Activated CD8-positive, alpha-beta memory T cell treated with anti-CD3 and anti-CD28 coated beads for 24 hours (primary cell): ENCODE data around the gene IAH1.

Experiments used
- DNase-seq: peaks from one replicate; pipeline ENCODE4 v3.0.0-alpha.2; 2020

IAH1 gene

GRCh38 chr2:9474361-9475057, at the start of gene IAH1:
IAH1 (plus strand) TSS chr2:9474551; CDS start chr2:9474567, 16 bp downstream.
- peak; percentile 85 for DNase-seq

- no peak for DNase-seq
Observed at GRCh38 chr2:9428965-9429577, 45.3 kb upstream of the IAH1 start.

- DNase-seq, result no peak
Observed at GRCh38 chr2:9430316-9431293, 43.7 kb upstream of the IAH1 start.

- no peak for DNase-seq
Observed at GRCh38 chr2:9434489-9434888, 39.9 kb upstream of the IAH1 start.

GRCh38 chr2:9439536-9439935, 34.8 kb upstream of the IAH1 start:
- no peak for DNase-seq

- no peak for DNase-seq
Observed at GRCh38 chr2:9440058-9440727, 34.2 kb upstream of the IAH1 start.

- no peak for DNase-seq
Observed at GRCh38 chr2:9441556-9441955, 32.8 kb upstream of the IAH1 start.

- no peak for DNase-seq
Observed at GRCh38 chr2:9443526-9443925, 30.8 kb upstream of the IAH1 start.

GRCh38 chr2:9445089-9445488, 29.3 kb upstream of the IAH1 start:
- no peak for DNase-seq

GRCh38 chr2:9451231-9451630, 23.1 kb upstream of the IAH1 start:
- DNase-seq, result no peak

- no peak for DNase-seq
Observed at GRCh38 chr2:9460441-9461017, 13.8 kb upstream of the IAH1 start.

GRCh38 chr2:9461079-9461478, 13.3 kb upstream of the IAH1 start:
- DNase-seq, result no peak

- no peak for DNase-seq
Observed at GRCh38 chr2:9462313-9462712, 12.0 kb upstream of the IAH1 start.

- no peak for DNase-seq
Observed at GRCh38 chr2:9462886-9463697, 11.3 kb upstream of the IAH1 start.

GRCh38 chr2:9463698-9464034, 10.7 kb upstream of the IAH1 start:
- DNase-seq, result no peak

GRCh38 chr2:9465170-9465569, 9.2 kb upstream of the IAH1 start:
- DNase-seq, result no peak

GRCh38 chr2:9466147-9466683, 8.1 kb upstream of the IAH1 start:
- DNase-seq, result no peak

- no peak for DNase-seq
Observed at GRCh38 chr2:9467687-9468086, 6.7 kb upstream of the IAH1 start.

GRCh38 chr2:9471206-9471605, 3.1 kb upstream of the IAH1 start:
- no peak for DNase-seq

- DNase-seq, result no peak
Observed at GRCh38 chr2:9472511-9472910, 1.8 kb upstream of the IAH1 start.

GRCh38 chr2:9473308-9473984, 905 bp upstream of the IAH1 start:
- no peak for DNase-seq
